Measurements from ENCODE around the gene NDUFAF8.

DNA sequence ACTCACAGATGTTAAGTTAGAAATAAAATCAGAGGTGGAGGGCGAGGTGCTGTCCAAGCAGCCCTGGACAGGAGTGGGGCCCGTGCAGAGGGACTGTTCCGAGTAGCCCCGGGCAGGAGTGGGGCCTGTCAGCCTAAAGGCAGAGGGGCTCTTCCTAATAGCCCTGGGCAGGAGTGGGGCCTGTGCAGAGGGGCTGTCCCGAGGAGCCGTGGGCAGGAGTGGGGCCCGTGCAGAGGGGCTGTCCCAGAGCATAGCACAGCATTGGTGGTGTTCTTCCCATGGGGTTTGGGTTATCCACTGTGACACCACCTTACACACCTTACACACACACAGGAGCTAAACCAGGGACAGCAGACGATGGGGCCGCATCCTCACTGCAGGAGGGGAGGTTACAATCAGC, 26.8 kb upstream of the NDUFAF8 start:
- TF ChIP-seq CTCF (IDR thresholded peaks at IDR 0.05) (no peak), POLR2A (IDR thresholded peaks at IDR 0.05) (no peak), POLR2AphosphoS5 (IDR thresholded peaks at IDR 0.05) (no peak), EP300 (IDR thresholded peaks at IDR 0.05) (no peak)
